Neural cell (in vitro differentiated cells): ENCODE data around the gene PLCXD3. TPM values are rescaled to one million over a fixed set of nuclear protein-coding genes. Genes with fewer than 3 reads are reported as not detected.

ENCODE experiments used
- H2AFZ ChIP-seq: fragments of 200-600, 300-800 bp; sonication (generic), shearing (Covaris generic); 2 replicates; pipeline ENCODE4 v1.6.0; 2014; ENCODE audit warnings: low read depth, mild to moderate bottlenecking, antibody characterized with exemption, low read length, moderate library complexity
- H3F3A ChIP-seq: fragments of 200-600 bp; shearing (Covaris generic); 2 replicates; pipeline ENCODE4 v1.6.1; 2016; ENCODE audit warnings: mild to moderate bottlenecking, moderate library complexity, mixed read lengths, antibody characterized with exemption, low read length; ENCODE audit not compliant: insufficient read depth, poor library complexity, severe bottlenecking
- H3K27ac ChIP-seq: fragments of 200-600, 300-800 bp; sonication (generic), shearing (Covaris generic); 2 replicates; pipeline ENCODE4 v1.5.1; 2014; ENCODE audit warnings: mild to moderate bottlenecking, low read length, moderate library complexity
- H3K27me3 ChIP-seq: fragments of 300-800, 200-600 bp; sonication (generic), shearing (Covaris generic); 2 replicates; pipeline ENCODE4 v1.6.0; 2014; ENCODE audit warnings: mild to moderate bottlenecking, low read depth, low read length, moderate library complexity; ENCODE audit not compliant: insufficient read depth
- H3K36me3 ChIP-seq: fragments of 300-800, 200-600 bp; sonication (generic), shearing (Covaris generic); 2 replicates; pipeline ENCODE4 v1.5.1; 2014; ENCODE audit warnings: mild to moderate bottlenecking, antibody characterized with exemption, low read length, moderate library complexity; ENCODE audit not compliant: insufficient read depth
- H3K4me2 ChIP-seq: fragments of 300-800, 200-600 bp; sonication (generic), shearing (Covaris generic); 2 replicates; pipeline ENCODE4 v1.6.0; 2014; ENCODE audit warnings: mild to moderate bottlenecking, low read length
- H3K4me3 ChIP-seq: fragments of 300-800, 200-600 bp; sonication (generic), shearing (Covaris generic); 2 replicates; pipeline ENCODE4 v1.5.1; 2014; ENCODE audit warnings: mild to moderate bottlenecking, low read length, moderate library complexity
- H3K79me2 ChIP-seq: fragments of 200-600 bp; shearing (Covaris generic); replicated peaks from 2 replicates; pipeline ENCODE4 v1.6.0; 2014; ENCODE audit warnings: mild to moderate bottlenecking, low read length, moderate library complexity; ENCODE audit not compliant: insufficient read depth
- H3K9ac ChIP-seq: fragments of 300-800, 200-600 bp; sonication (generic), shearing (Covaris generic); 2 replicates; pipeline ENCODE4 v1.6.1; 2016; ENCODE audit warnings: mild to moderate bottlenecking, low read length, mixed read lengths
- H3K9me2 ChIP-seq: fragments of 200-600 bp; shearing (Covaris generic); 2 replicates; pipeline ENCODE4 v1.6.1; 2016; ENCODE audit warnings: mild to moderate bottlenecking, low read length, mixed read lengths; ENCODE audit not compliant: insufficient read depth
- H3K9me3 ChIP-seq: fragments of 200-600, 300-800 bp; sonication (generic), shearing (Covaris generic); 2 replicates; pipeline ENCODE4 v1.6.1; 2016; ENCODE audit warnings: mild to moderate bottlenecking, mixed run types, low read length, moderate library complexity, mixed read lengths
- H4K20me1 ChIP-seq: fragments of 200-600 bp; shearing (Covaris generic); 2 replicates; pipeline ENCODE4 v1.6.1; 2016; ENCODE audit warnings: mild to moderate bottlenecking, mixed run types; ENCODE audit not compliant: insufficient read depth
- EP300 ChIP-seq: fragments of 450-650 bp; conservative IDR thresholded peaks from 2 replicates; pipeline ENCODE4 v1.6.1; 2014; ENCODE audit warnings: antibody characterized with exemption, mild to moderate bottlenecking, moderate library complexity; ENCODE audit not compliant: poor library complexity, severe bottlenecking
- EZH2 ChIP-seq: fragments of 200-600, 300-800 bp; shearing (Covaris generic), sonication (generic); IDR thresholded peaks from 2 replicates; pipeline ENCODE4 v1.6.1; 2014; ENCODE audit warnings: antibody characterized with exemption, low read length, borderline replicate concordance, mild to moderate bottlenecking; ENCODE audit not compliant: insufficient read depth, poor library complexity, severe bottlenecking
- MXI1 ChIP-seq: fragments of 450-650 bp; conservative IDR thresholded peaks from 2 replicates; pipeline ENCODE4 v1.6.1; 2014; ENCODE audit warnings: antibody characterized with exemption, mild to moderate bottlenecking; ENCODE audit not compliant: poor library complexity, severe bottlenecking
- POLR2AphosphoS5 ChIP-seq: IDR thresholded peaks from 2 replicates; pipeline ENCODE4 v1.6.1; 2012
- RAD21 ChIP-seq: fragments of 450-650 bp; conservative IDR thresholded peaks from 2 replicates; pipeline ENCODE4 v1.6.1; 2014; ENCODE audit warnings: antibody characterized with exemption, mild to moderate bottlenecking, moderate library complexity
- SMC3 ChIP-seq: fragments of 450-650 bp; conservative IDR thresholded peaks from 2 replicates; pipeline ENCODE4 v1.6.1; 2014; ENCODE audit warnings: antibody characterized with exemption, mild to moderate bottlenecking, moderate library complexity; ENCODE audit not compliant: poor library complexity
- TAF1 ChIP-seq: IDR thresholded peaks from 2 replicates; pipeline ENCODE4 v1.6.1; 2012; ENCODE audit warnings: low read depth
- polyA plus RNA-seq: library from polyadenylated mRNA; depleted of rRNA; stranded (reverse); fragments of >200 nt; gene quantifications from 2 replicates; pipeline ENCODE4 v1.2.3, GENCODE V29; 2014
- TF ChIP-seq, protein P1 (sequence below): fragments of 450-650 bp; IDR thresholded peaks from 2 replicates; pipeline ENCODE4 v1.5.1; 2014; ENCODE audit warnings: antibody characterized with exemption, mild to moderate bottlenecking, moderate library complexity; ENCODE audit not compliant: poor library complexity, severe bottlenecking
- TF ChIP-seq, protein P2 (sequence below): IDR thresholded peaks from 2 replicates; pipeline ENCODE4 v1.6.1; 2012; ENCODE audit warnings: borderline replicate concordance

PLCXD3 gene
- polyA plus RNA-seq, 1 donor from 2014 or later: 6.6 TPM

DNA sequence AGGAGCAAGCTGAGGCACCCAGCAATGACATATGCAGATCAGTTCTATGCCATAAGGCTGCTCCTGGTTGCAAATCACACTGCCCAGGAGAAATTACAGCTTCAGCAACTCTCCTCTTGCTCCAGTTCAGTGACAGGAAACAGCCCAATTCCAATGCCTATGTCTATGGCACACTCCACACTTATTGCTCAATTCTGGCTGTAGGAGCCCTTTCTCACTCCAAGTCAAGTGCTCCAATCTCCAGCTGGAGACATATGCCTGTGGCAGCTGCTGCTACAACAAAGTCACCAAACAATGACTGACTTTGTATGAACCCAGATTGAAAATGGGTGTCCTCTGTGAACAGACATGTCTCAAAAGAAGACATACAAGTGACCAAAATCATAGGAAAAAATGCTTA, 31.8 kb upstream of the PLCXD3 start:
- H3K9ac ChIP-seq: no peak overlapping the region
- H3K27me3 ChIP-seq: no peaks in the 10 kb centered on the region
- no peaks in the 10 kb centered on the region for H3K9me2 ChIP-seq
- no peaks in the 10 kb centered on the region for H3K79me2 ChIP-seq
- no peak overlapping the region for H2AFZ ChIP-seq
- H3F3A ChIP-seq: no peaks in the 10 kb centered on the region
- H3K4me2 ChIP-seq: no peak overlapping the region
- H3K36me3 ChIP-seq: no peaks in the 10 kb centered on the region
- no peaks in the 10 kb centered on the region for H3K9me3 ChIP-seq
- TF ChIP-seq EP300: no peak
- TF ChIP-seq POLR2AphosphoS5: no peak
- no peak for TF ChIP-seq TAF1
- TF ChIP-seq RAD21: no peak
- no peak for TF ChIP-seq MXI1
- TF ChIP-seq, protein P1, sequence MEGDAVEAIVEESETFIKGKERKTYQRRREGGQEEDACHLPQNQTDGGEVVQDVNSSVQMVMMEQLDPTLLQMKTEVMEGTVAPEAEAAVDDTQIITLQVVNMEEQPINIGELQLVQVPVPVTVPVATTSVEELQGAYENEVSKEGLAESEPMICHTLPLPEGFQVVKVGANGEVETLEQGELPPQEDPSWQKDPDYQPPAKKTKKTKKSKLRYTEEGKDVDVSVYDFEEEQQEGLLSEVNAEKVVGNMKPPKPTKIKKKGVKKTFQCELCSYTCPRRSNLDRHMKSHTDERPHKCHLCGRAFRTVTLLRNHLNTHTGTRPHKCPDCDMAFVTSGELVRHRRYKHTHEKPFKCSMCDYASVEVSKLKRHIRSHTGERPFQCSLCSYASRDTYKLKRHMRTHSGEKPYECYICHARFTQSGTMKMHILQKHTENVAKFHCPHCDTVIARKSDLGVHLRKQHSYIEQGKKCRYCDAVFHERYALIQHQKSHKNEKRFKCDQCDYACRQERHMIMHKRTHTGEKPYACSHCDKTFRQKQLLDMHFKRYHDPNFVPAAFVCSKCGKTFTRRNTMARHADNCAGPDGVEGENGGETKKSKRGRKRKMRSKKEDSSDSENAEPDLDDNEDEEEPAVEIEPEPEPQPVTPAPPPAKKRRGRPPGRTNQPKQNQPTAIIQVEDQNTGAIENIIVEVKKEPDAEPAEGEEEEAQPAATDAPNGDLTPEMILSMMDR: no peak
- TF ChIP-seq, protein P2, sequence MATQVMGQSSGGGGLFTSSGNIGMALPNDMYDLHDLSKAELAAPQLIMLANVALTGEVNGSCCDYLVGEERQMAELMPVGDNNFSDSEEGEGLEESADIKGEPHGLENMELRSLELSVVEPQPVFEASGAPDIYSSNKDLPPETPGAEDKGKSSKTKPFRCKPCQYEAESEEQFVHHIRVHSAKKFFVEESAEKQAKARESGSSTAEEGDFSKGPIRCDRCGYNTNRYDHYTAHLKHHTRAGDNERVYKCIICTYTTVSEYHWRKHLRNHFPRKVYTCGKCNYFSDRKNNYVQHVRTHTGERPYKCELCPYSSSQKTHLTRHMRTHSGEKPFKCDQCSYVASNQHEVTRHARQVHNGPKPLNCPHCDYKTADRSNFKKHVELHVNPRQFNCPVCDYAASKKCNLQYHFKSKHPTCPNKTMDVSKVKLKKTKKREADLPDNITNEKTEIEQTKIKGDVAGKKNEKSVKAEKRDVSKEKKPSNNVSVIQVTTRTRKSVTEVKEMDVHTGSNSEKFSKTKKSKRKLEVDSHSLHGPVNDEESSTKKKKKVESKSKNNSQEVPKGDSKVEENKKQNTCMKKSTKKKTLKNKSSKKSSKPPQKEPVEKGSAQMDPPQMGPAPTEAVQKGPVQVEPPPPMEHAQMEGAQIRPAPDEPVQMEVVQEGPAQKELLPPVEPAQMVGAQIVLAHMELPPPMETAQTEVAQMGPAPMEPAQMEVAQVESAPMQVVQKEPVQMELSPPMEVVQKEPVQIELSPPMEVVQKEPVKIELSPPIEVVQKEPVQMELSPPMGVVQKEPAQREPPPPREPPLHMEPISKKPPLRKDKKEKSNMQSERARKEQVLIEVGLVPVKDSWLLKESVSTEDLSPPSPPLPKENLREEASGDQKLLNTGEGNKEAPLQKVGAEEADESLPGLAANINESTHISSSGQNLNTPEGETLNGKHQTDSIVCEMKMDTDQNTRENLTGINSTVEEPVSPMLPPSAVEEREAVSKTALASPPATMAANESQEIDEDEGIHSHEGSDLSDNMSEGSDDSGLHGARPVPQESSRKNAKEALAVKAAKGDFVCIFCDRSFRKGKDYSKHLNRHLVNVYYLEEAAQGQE: no peak
- no peak for TF ChIP-seq EZH2
- no peak overlapping the region for H3K27ac ChIP-seq
- H3K4me3 ChIP-seq: no peak overlapping the region
- no peaks in the 10 kb centered on the region for H4K20me1 ChIP-seq

DNA sequence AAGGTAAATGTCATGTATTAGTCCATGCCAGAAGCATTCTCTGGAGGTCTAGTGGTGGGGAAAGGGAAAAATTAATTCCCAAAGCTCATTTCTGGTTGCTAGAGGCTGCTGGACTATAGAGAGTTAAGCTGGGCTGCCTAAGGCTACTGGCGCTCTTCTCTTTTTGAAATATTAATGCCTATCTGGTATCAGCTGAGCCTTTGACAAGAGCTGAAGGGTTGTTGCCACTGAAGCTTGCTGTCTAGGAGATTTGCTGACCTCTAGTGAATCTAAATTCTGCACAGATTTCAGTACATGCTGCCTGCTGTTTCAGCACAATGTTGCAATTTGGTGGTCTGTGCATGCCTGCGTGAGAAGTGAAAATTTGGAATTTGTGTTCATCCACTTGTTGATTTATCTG, 29.1 kb upstream of the PLCXD3 start:
- Histone ChIP-seq H3K9ac (no peak overlapping the region), H3K36me3 (no peaks in the 10 kb centered on the region), H4K20me1 (no peaks in the 10 kb centered on the region), H3F3A (no peaks in the 10 kb centered on the region), H3K4me2 (no peak overlapping the region), H3K79me2 (no peaks in the 10 kb centered on the region), H3K27ac (no peak overlapping the region), H3K9me2 (no peaks in the 10 kb centered on the region), H3K4me3 (no peak overlapping the region), H3K27me3 (no peaks in the 10 kb centered on the region), H3K9me3 (no peaks in the 10 kb centered on the region), H2AFZ (no peak overlapping the region)
- TF ChIP-seq, protein P1: no peak
- TF ChIP-seq EZH2 (no peak), MXI1 (no peak), TAF1 (no peak), RAD21 (peak; percentile 18), SMC3 (no peak)
- TF ChIP-seq, protein P2: no peak
